ENCODE data around the gene IGIP. TPM values are rescaled to one million over a fixed set of nuclear protein-coding genes. Genes with fewer than 3 reads are reported as not detected.
A peak's percentile ranks its signal among the peaks of the same experiment; 100 is the strongest.

IGIP gene
- total RNA-seq, 8 experiments from 2014 or later, result 1.0 to 11.6 (median 3.5) TPM

DNA sequence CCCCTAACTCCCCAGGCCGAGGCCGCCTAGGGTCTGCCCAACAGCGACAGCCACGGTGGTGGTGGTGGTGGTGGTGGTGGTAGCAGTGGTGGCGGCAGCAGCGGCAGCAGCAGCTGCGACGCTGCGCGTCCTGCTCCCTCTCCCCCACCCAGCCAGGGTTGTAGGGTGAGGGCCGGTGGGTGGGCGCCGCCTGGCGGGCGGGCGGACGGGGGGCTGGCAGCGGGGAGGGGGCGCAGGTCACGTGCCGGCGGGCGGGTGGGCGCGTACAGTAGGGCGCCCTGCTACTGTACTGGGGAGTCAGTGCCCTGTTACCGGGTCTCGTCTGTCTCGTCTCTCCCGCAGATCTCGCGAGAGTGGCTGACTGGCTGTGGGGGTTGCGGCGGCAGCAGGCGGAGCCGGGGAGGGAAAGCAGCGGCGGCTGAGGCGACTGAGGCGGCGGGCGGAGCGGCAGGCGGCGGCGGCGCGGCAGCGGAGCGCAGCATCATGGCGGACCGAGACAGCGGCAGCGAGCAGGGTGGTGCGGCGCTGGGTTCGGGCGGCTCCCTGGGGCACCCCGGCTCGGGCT lies 12.0 kb upstream of the IGIP start, which contains the start of gene PURA:
Gene PURA, plus strand, starts transcription at position 411 of the 565 bp plus-strand sequence. Its CDS starts 73 bp downstream, at position 484.
- 0% methylated on average over 3 to 15 of the region's 60 CpGs; no CpG with 5 or more reads in 8 of the 10 experiments for WGBS, 10 experiments
- Histone ChIP-seq H3K27ac (peak within 1 kb of the TSS in 1 of 2 donors; percentile 43), H3K4me3 (peak within 1 kb of the TSS; percentile 57 to 73 (median 64)), H3K4me1 (replicated peaks in 1 of 2) (peaks cover 10 to 22% of the 10 kb centered on the region in 2 donors)
- in situ Hi-C loops (cut with MboI; ENCODE audit: low pct_unique_long_range_greater_than_20kb in 2 of 9, low sequenced_read_pairs in 9 of 9, unreplicated experiment in 9 of 9), result no loop called here
- peak; percentile 87 to 96 (median 93) for ATAC-seq (replicated peaks in 6 of 8)

DNA sequence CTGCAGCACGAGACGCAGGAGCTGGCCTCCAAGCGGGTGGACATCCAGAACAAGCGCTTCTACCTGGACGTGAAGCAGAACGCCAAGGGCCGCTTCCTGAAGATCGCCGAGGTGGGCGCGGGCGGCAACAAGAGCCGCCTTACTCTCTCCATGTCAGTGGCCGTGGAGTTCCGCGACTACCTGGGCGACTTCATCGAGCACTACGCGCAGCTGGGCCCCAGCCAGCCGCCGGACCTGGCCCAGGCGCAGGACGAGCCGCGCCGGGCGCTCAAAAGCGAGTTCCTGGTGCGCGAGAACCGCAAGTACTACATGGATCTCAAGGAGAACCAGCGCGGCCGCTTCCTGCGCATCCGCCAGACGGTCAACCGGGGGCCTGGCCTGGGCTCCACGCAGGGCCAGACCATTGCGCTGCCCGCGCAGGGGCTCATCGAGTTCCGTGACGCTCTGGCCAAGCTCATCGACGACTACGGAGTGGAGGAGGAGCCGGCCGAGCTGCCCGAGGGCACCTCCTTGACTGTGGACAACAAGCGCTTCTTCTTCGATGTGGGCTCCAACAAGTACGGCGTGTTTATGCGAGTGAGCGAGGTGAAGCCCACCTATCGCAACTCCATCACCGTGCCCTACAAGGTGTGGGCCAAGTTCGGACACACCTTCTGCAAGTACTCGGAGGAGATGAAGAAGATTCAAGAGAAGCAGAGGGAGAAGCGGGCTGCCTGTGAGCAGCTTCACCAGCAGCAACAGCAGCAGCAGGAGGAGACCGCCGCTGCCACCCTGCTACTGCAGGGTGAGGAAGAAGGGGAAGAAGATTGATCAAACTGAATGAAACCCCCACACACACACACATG lies 11.2 kb upstream of the IGIP start:
- in situ Hi-C loops (cut with MboI; ENCODE audit: low pct_unique_long_range_greater_than_20kb in 2 of 9, low sequenced_read_pairs in 9 of 9, unreplicated experiment in 9 of 9), result no loop called here
- H3K27ac ChIP-seq, result peak overlapping the region in 1 of 2 donors; percentile 43
- H3K4me3 ChIP-seq, result peak overlapping the region; percentile 57 to 73 (median 64)
- peaks cover 10 to 17% of the 10 kb centered on the region in 2 donors for H3K4me1 ChIP-seq (replicated peaks in 1 of 2)
- WGBS, 10 experiments, result 0 to 27% (median 10%) methylated on average over 1 to 9 of the region's 65 CpGs; no CpG with 5 or more reads in 5 of the 10 experiments
- peak; percentile 16 to 65 (median 30) for ATAC-seq (replicated peaks in 6 of 8)

DNA sequence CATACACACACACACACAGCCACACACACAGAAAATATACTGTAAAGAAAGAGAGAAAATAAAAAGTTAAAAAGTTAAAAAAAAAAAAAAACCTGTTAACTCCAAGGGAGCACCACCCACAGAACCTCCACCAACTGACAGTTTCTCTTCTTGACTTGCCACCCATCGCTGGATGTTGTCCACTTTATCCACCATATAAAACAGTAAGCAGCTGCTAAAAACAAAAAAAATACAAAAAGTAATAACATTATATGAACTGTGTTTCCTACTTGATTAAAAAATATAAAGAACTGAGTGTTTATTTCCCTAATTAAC lies 10.6 kb upstream of the IGIP start:
- Histone ChIP-seq H3K4me1 (replicated peaks in 1 of 2) (peaks cover 10 to 17% of the 10 kb centered on the region in 2 donors), H3K27ac (no peak overlapping the region), H3K4me3 (peak overlapping the region; percentile 57 to 73 (median 64))
- no peak for ATAC-seq (replicated peaks in 6 of 8)
- 0 to 60% (median 20%) methylated on average over 1 of the region's 1 CpG; no CpG with 5 or more reads in 3 of the 10 experiments for WGBS, 10 experiments
- in situ Hi-C loops (cut with MboI; ENCODE audit: low pct_unique_long_range_greater_than_20kb in 2 of 9, low sequenced_read_pairs in 9 of 9, unreplicated experiment in 9 of 9), result no loop called here

DNA sequence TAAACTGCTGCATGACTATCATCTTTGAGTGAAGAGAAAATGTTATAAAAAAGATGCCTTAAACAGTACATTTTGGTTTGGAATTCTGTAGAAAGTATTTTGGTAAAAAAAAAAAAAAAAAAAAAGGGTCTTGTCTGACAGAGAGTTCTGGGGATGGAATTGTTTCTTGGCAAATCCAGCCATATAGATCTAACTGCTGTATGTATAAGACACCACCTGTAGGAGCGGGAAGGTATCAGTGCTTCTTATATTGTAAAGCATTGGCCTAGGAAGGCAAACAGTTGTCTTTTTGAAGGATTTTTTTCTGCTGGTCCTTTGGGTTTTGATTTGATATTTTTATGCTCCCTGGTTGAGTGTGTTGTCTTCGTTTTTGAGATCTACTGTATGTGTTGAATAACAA lies 9.0 kb upstream of the IGIP start:
- H3K4me3 ChIP-seq, result no peak overlapping the region
- H3K4me1 ChIP-seq (replicated peaks in 1 of 2), result peaks cover 10 to 17% of the 10 kb centered on the region in 2 donors
- in situ Hi-C loops (cut with MboI; ENCODE audit: low pct_unique_long_range_greater_than_20kb in 2 of 9, low sequenced_read_pairs in 9 of 9, unreplicated experiment in 9 of 9), result no loop called here
- H3K27ac ChIP-seq, result no peak overlapping the region
- ATAC-seq (replicated peaks in 6 of 8), result no peak
- WGBS, 10 experiments, result 23 to 83% (median 55%) methylated on average over 1 to 2 of the region's 2 CpGs; no CpG with 5 or more reads in 1 of the 10 experiments

DNA sequence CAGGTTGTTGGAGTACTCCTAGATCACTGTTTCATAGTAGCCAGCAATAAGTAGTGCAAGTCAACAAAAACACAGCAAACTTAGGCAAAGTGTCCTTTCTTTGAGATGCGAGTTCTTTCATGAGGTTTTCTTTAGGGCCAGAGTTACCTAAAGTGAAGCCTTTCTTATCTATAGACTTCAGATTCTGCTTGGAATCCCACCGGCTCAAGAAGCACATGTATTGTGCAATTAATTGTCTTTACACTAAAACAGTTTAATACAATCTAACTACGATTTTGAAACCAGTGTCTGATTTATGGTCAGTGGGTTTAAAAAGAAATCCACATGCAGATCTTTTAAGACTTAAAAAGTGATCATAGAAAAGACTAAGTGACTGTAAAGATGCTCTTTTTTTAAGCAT lies 8.2 kb upstream of the IGIP start:
- Histone ChIP-seq H3K4me3 (no peak overlapping the region), H3K4me1 (replicated peaks in 1 of 2) (peaks cover 10 to 17% of the 10 kb centered on the region in 2 donors), H3K27ac (no peak overlapping the region)
- 14 to 90% (median 47%) methylated on average over 1 to 3 of the region's 3 CpGs; no CpG with 5 or more reads in 1 of the 10 experiments for WGBS, 10 experiments
- no peak for ATAC-seq (replicated peaks in 6 of 8)
- in situ Hi-C loops (cut with MboI; ENCODE audit: low pct_unique_long_range_greater_than_20kb in 2 of 9, low sequenced_read_pairs in 9 of 9, unreplicated experiment in 9 of 9), result no loop called here

DNA sequence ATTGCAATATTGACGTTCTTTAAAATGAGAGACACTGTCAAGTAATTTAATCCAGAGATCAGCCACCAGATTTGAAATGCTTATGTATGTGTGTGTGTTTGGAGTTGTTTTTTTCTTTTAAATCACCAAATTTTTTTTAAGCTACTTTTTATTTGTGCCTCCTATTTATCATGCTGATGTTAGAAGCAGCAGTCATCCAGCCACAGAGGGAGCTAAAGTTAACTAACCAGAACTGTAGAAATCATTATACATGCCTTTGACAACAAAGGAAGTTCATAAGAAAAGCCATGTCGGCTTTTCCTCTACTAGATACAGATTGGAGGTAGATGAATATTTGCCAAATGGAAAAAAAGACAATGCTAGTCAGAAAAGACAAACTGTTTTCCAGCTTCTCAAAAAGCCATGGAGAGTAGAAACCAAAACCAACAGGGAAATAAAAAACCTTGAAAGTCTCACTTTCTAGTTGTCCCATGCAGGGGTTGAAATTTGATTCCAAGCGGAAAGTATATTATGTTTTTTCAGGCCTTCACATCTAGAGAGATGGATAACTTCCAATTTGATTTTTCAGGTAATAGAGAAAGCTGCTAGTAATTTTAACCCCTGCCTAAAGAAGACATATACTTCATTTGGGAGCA lies 7.3 kb upstream of the IGIP start:
- in situ Hi-C loops (cut with MboI; ENCODE audit: low pct_unique_long_range_greater_than_20kb in 2 of 9, low sequenced_read_pairs in 9 of 9, unreplicated experiment in 9 of 9), result no loop called here
- Histone ChIP-seq H3K4me1 (replicated peaks in 1 of 2) (peaks cover 8 to 17% of the 10 kb centered on the region in 2 donors), H3K27ac (no peak overlapping the region), H3K4me3 (no peak overlapping the region)
- no peak for ATAC-seq (replicated peaks in 6 of 8)
- 37 to 100% (median 60%) methylated on average over 1 to 3 of the region's 3 CpGs for WGBS, 10 experiments

DNA sequence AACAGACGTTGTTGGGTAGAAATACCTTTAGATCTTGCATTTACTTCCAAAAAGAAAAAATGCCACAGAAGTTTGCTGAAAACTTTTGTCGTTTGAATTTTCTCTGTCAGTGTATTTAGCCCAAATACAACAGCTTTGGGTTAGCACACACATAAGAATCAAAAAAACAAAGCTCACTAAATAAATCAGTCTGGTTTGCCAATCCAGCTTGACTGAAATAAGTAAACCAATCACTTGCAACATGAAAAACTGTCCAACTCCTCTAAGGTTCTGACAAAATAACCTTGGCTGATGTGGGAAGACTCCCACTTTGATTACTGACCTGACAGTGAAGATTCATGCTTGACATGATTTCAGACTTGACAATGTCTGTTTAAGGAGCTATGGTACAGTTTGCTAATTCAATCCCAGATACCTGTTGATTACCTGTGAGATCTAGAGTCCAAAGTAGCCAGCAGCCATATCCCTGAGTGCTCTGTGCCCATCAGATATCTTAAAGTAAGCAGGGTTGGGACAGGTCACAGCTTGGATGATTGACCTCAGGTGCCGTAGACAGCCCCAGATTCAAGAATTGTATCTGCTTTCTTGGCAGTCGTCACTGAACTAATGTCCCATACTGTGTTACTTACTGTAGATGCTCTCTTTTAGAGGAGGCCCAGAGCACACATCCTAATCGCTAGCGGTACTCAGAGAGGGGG lies 727 bp downstream of the IGIP start:
- no peak for ATAC-seq (replicated peaks in 6 of 8)
- in situ Hi-C loops (cut with MboI; ENCODE audit: low pct_unique_long_range_greater_than_20kb in 2 of 9, low sequenced_read_pairs in 9 of 9, unreplicated experiment in 9 of 9), result no loop called here
- H3K27ac ChIP-seq, result no peak overlapping the region
- WGBS, 10 experiments, result 50 to 88% (median 70%) methylated on average over 2 to 6 of the region's 6 CpGs; no CpG with 5 or more reads in 1 of the 10 experiments
- H3K4me1 ChIP-seq (replicated peaks in 1 of 2), result no peaks in the 10 kb centered on the region
- H3K4me3 ChIP-seq, result no peak overlapping the region

DNA sequence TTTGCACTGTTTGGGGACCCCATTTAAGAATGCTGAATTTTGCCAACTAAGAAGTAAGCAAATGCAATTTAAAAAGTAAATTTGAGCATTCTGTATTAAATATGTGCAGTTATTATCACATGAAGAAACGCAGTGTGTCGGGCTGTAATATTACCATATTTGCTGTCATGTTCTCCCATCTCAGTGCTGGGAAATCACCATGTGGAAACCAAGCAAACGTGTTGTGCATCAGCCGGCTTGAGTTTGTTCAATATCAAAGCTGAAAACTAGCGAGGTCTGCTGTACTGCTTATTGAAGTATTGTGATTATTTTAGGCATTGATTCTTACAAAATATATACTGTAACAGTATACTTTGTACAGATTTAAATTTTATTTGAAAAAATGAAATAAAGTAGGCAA lies 2.6 kb downstream of the IGIP start:
- ATAC-seq (replicated peaks in 6 of 8), result no peak
- Histone ChIP-seq H3K4me3 (no peak overlapping the region), H3K27ac (no peak overlapping the region), H3K4me1 (replicated peaks in 1 of 2) (no peaks in the 10 kb centered on the region)
- WGBS, 10 experiments, result 56 to 82% (median 77%) methylated on average over 2 to 5 of the region's 5 CpGs; no CpG with 5 or more reads in 1 of the 10 experiments
- in situ Hi-C loops (cut with MboI; ENCODE audit: low pct_unique_long_range_greater_than_20kb in 2 of 9, low sequenced_read_pairs in 9 of 9, unreplicated experiment in 9 of 9), result no loop called here

DNA sequence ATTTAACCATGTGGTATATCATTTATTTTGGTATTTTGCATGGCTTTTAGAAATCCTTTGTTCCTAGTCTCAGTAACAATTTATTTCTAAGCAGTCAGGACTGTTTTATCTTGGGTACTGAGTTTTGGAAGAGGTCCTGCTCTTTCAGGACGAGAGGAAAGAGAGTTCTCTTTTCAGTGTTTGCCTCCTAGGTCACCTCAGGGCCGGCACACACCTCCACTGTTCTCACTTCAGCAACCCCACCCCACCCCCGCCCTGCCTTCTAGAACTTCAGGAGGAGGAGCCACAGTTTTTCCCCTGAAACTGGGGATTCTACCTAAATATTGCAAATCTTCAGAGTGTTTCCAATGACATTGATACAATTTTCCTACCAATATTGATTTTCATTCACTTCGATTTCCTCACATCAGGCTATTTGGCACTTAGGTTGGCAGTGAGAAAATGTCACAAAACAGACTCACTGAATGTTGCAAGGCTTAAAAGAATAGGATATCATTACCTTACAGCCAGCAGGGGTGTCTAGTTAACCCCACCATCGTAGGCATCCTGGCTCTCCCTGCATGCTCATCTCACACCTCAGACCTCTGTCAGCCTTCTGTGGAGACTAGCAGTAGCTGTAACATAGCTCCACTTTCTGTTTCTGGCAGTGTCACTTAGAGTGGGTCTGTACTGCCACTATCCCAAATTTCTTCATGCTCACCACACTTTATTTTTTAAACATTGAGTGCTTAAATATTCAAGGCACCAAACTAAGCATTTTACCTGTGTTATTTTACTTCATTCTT lies 5.4 kb downstream of the IGIP start:
- ATAC-seq (replicated peaks in 6 of 8), result no peak
- no peak overlapping the region for H3K27ac ChIP-seq
- no peaks in the 10 kb centered on the region for H3K4me1 ChIP-seq (replicated peaks in 1 of 2)
- no peak overlapping the region for H3K4me3 ChIP-seq
- WGBS, 10 experiments, result 0 to 83% (median 43%) methylated on average over 1 to 4 of the region's 5 CpGs; no CpG with 5 or more reads in 3 of the 10 experiments
- in situ Hi-C loops (cut with MboI; ENCODE audit: low pct_unique_long_range_greater_than_20kb in 2 of 9, low sequenced_read_pairs in 9 of 9, unreplicated experiment in 9 of 9), result no loop called here

DNA sequence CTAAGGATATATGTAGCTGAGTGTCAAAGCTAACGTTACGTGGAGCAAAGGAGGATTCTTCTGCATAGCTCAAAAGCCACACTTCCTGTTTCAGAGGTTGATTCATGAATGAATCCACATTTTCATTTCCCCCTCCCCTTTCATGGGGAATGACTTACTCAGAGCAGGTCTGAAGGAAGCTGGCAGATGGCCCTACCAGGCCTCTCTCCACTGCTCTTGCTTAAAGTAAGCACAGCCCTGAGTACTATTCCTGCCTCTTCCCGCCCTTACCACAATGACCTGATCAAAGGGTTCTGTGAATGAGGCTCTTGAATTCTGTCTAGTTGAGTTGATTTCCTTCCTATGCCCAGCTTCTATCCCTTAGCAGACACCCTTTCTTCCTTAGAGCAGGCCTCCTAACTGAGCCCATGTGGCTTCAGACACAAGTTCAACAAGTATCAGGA lies 6.3 kb downstream of the IGIP start:
- no peaks in the 10 kb centered on the region for H3K4me1 ChIP-seq (replicated peaks in 1 of 2)
- no peak overlapping the region for H3K4me3 ChIP-seq
- WGBS, 10 experiments, result 26 to 77% (median 61%) methylated on average over 1 to 3 of the region's 3 CpGs; no CpG with 5 or more reads in 5 of the 10 experiments
- no peak overlapping the region for H3K27ac ChIP-seq
- in situ Hi-C loops (cut with MboI; ENCODE audit: low pct_unique_long_range_greater_than_20kb in 2 of 9, low sequenced_read_pairs in 9 of 9, unreplicated experiment in 9 of 9), result no loop called here
- peak in 3 of 8 experiments; percentile 41 to 99 (median 98) for ATAC-seq (replicated peaks in 6 of 8)

DNA sequence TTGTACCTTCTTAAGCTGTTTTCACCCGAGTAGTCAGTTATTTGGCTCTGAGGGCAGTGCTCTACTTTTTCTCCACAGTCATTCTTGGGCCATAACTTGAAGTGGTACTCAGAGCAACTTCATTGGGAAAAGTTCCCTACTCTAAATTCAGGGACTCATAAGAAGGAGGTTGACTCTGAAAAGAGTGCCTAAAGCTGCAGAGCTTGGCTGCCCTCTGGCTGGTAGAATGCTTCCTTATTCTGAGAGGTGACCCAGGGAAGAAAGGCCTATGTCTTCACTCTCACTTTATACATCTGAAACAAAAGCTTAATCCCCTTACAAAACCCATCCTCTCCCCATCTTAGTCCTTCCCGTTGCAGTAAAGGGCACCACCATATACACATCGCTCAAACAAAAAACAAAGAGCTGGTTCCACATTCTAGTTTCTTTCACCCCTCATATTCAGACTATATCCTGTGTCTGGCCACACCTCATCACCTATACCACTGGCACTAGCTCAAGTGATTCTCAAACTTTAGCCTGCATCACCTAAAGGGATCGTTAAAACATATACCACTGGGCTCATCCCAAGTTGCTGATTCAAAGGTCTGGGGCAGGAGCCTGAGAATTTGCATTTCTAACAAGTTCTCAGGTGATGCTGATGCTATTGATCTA lies 7.9 kb downstream of the IGIP start:
- no peak for ATAC-seq (replicated peaks in 6 of 8)
- no peak overlapping the region for H3K27ac ChIP-seq
- no peak overlapping the region for H3K4me3 ChIP-seq
- in situ Hi-C loops (cut with MboI; ENCODE audit: low pct_unique_long_range_greater_than_20kb in 2 of 9, low sequenced_read_pairs in 9 of 9, unreplicated experiment in 9 of 9), result no loop called here
- 60 to 86% (median 75%) methylated on average over 1 to 4 of the region's 4 CpGs; no CpG with 5 or more reads in 4 of the 10 experiments for WGBS, 10 experiments
- H3K4me1 ChIP-seq (replicated peaks in 1 of 2), result no peaks in the 10 kb centered on the region

Data from motor neuron (in vitro differentiated cells).